ENCODE results near the gene ARHGEF10L. TPM values are rescaled to one million over a fixed set of nuclear protein-coding genes. Genes with fewer than 3 reads are reported as not detected.
A peak's percentile ranks its signal among the peaks of the same experiment; 100 is the strongest.

The ARHGEF10L gene
- total RNA-seq, 1 experiment from 2014 or later, result 21.6 TPM

GRCh38 chr1:17544776-17545350 is 5.4 kb downstream of the ARHGEF10L start:
- no peak for TF ChIP-seq CTCF (conservative IDR thresholded peaks at IDR 0.05)
- no peak for TF ChIP-seq EZH2 (IDR thresholded peaks at IDR 0.05; ENCODE audit: low read depth)
- Histone ChIP-seq H3K4me3 (peak overlapping the region; percentile 2; the same call in 1 of the 2 replicates), H3K9me3 (ENCODE audit: insufficient read depth, low read depth) (no peaks in the 10 kb centered on the region), H3K79me2 (ENCODE audit: low read depth) (peaks cover 70% of the 10 kb centered on the region), H3K4me1 (replicated peaks; ENCODE audit: insufficient read depth) (peaks cover 39% of the 10 kb centered on the region), H3K27ac (peak overlapping the region; percentile 84), H2AFZ (no peak overlapping the region), H3K27me3 (ENCODE audit: insufficient read depth, low read depth) (no peaks in the 10 kb centered on the region), H3K9me2 (ENCODE audit: insufficient read depth) (no peaks in the 10 kb centered on the region), H3K36me3 (ENCODE audit: low read depth) (no peaks in the 10 kb centered on the region), H4K20me1 (ENCODE audit: insufficient read depth) (no peaks in the 10 kb centered on the region), H3K4me2 (peak overlapping the region; percentile 59), H3F3A (ENCODE audit: insufficient read depth, low read depth) (peaks cover 9% of the 10 kb centered on the region)
- no peak for DNase-seq
- intact Hi-C loops (cut with micrococcal nuclease; ENCODE audit: unreplicated experiment), result no loop called here
- POLR2A ChIA-PET (ENCODE audit: unreplicated experiment), result interaction anchor here (0.6 kb wide), 1 partner anchor 23 kb away, joined by 3 read pairs; no protein-coding TSS in a partner anchor
- BruUV-seq (replicated peaks), result TSS peak; percentile 83
- CTCF ChIA-PET, result no interaction called here

GRCh38 chr1:17545356-17545755 is 5.9 kb downstream of the ARHGEF10L start:
- DNase-seq, result peak in 1 of 2 experiments; percentile 79
- no TSS peak for BruUV-seq (replicated peaks)
- no peaks in the 10 kb centered on the region for H4K20me1 ChIP-seq (ENCODE audit: insufficient read depth)
- POLR2A ChIA-PET (ENCODE audit: unreplicated experiment), result interaction anchor here (0.6 kb wide), 2 partner anchors 23 to 34 kb away, joined by 3 read pairs; no protein-coding TSS in a partner anchor
- no peaks in the 10 kb centered on the region for H3K9me2 ChIP-seq (ENCODE audit: insufficient read depth)
- CTCF ChIA-PET, result interaction anchor here (0.6 kb wide), 1 partner anchor 24 kb away, joined by 3 read pairs; no protein-coding TSS in a partner anchor
- no peaks in the 10 kb centered on the region for H3K9me3 ChIP-seq (ENCODE audit: insufficient read depth, low read depth)
- H3K36me3 ChIP-seq (ENCODE audit: low read depth), result no peaks in the 10 kb centered on the region
- H3K4me2 ChIP-seq, result peak overlapping the region; percentile 59
- H3K4me1 ChIP-seq (replicated peaks; ENCODE audit: insufficient read depth), result peaks cover 44% of the 10 kb centered on the region
- peak overlapping the region; percentile 84 for H3K27ac ChIP-seq
- peaks cover 70% of the 10 kb centered on the region for H3K79me2 ChIP-seq (ENCODE audit: low read depth)
- H3K27me3 ChIP-seq (ENCODE audit: insufficient read depth, low read depth), result no peaks in the 10 kb centered on the region
- H2AFZ ChIP-seq, result no peak overlapping the region
- intact Hi-C loops (cut with micrococcal nuclease; ENCODE audit: unreplicated experiment), result no loop called here
- peak overlapping the region; percentile 2; the same call in 1 of the 2 replicates for H3K4me3 ChIP-seq
- peaks cover 14% of the 10 kb centered on the region for H3F3A ChIP-seq (ENCODE audit: insufficient read depth, low read depth)
- TF ChIP-seq CTCF (conservative IDR thresholded peaks at IDR 0.05) (no peak), EZH2 (IDR thresholded peaks at IDR 0.05; ENCODE audit: low read depth) (no peak)

- peaks cover 53% of the 10 kb centered on the region for H3K79me2 ChIP-seq (ENCODE audit: low read depth)
- H3K9me2 ChIP-seq (ENCODE audit: insufficient read depth), result no peaks in the 10 kb centered on the region
- H3K27me3 ChIP-seq (ENCODE audit: insufficient read depth, low read depth), result no peaks in the 10 kb centered on the region
- ChIA-PET POLR2A (ENCODE audit: unreplicated experiment) (no interaction called here), CTCF (interaction anchor here (0.6 kb wide), 1 partner anchor 108 kb away, joined by 5 read pairs; the partner anchor contains the start of gene RCC2)
- intact Hi-C loops (cut with micrococcal nuclease; ENCODE audit: unreplicated experiment), result no loop called here
- no peak overlapping the region for H3K27ac ChIP-seq
- DNase-seq, result no peak
- H3F3A ChIP-seq (ENCODE audit: insufficient read depth, low read depth), result peaks cover 32% of the 10 kb centered on the region
- H2AFZ ChIP-seq, result no peak overlapping the region
- no peaks in the 10 kb centered on the region for H4K20me1 ChIP-seq (ENCODE audit: insufficient read depth)
- peaks cover 52% of the 10 kb centered on the region for H3K4me1 ChIP-seq (replicated peaks; ENCODE audit: insufficient read depth)
- no peaks in the 10 kb centered on the region for H3K9me3 ChIP-seq (ENCODE audit: insufficient read depth, low read depth)
- no peak overlapping the region for H3K4me3 ChIP-seq
- TF ChIP-seq EZH2 (IDR thresholded peaks at IDR 0.05; ENCODE audit: low read depth) (no peak), CTCF (conservative IDR thresholded peaks at IDR 0.05) (no peak)
- no TSS peak for BruUV-seq (replicated peaks)
- H3K36me3 ChIP-seq (ENCODE audit: low read depth), result no peaks in the 10 kb centered on the region
- no peak overlapping the region for H3K4me2 ChIP-seq
Measured at GRCh38 chr1:17546946-17547670, 7.6 kb downstream of the ARHGEF10L start.
